H9 (cell line): ENCODE results near the gene KCNK5. TPM values are rescaled to one million over a fixed set of nuclear protein-coding genes. Genes with fewer than 3 reads are reported as not detected.

Experiments used
- DNase-seq: peaks from one replicate; pipeline ENCODE4 v3.0.0-alpha.2; 2017
- H2AFZ ChIP-seq: one replicate; pipeline ENCODE4 v1.6.1; 2013; ENCODE audit warnings: mild to moderate bottlenecking, low read length, control low read depth, moderate library complexity
- H2AK5ac ChIP-seq: 2 replicates; pipeline ENCODE4 v1.6.1; 2013; ENCODE audit warnings: low read length, control low read depth, mixed read lengths; ENCODE audit not compliant: insufficient read length
- H2BK120ac ChIP-seq: one replicate; pipeline ENCODE4 v1.6.1; 2013; ENCODE audit warnings: low read depth, mild to moderate bottlenecking, low read length, control low read depth, inconsistent platforms; ENCODE audit not compliant: poor library complexity, severe bottlenecking
- H2BK12ac ChIP-seq: 2 replicates; pipeline ENCODE4 v1.6.1; 2013; ENCODE audit warnings: low read length, control low read depth, mixed read lengths, low read depth; ENCODE audit not compliant: insufficient read length
- H2BK15ac ChIP-seq: 2 replicates; pipeline ENCODE4 v1.6.1; 2013; ENCODE audit warnings: low read depth, low read length, control low read depth
- H2BK20ac ChIP-seq: one replicate; pipeline ENCODE4 v1.6.1; 2013; ENCODE audit warnings: low read depth, mild to moderate bottlenecking, low read length, control low read depth, inconsistent platforms; ENCODE audit not compliant: poor library complexity, severe bottlenecking
- H2BK5ac ChIP-seq: 2 replicates; pipeline ENCODE4 v1.6.1; 2013; ENCODE audit warnings: low read length, control low read depth, mixed read lengths; ENCODE audit not compliant: insufficient read length
- H3K14ac ChIP-seq: 2 replicates; pipeline ENCODE4 v1.6.1; 2013; ENCODE audit warnings: low read length, control low read depth; ENCODE audit not compliant: insufficient read depth
- H3K18ac ChIP-seq: 2 replicates; pipeline ENCODE4 v1.6.1; 2013; ENCODE audit warnings: low read depth, mild to moderate bottlenecking, mixed read lengths, low read length, control low read depth; ENCODE audit not compliant: insufficient read length
- H3K23ac ChIP-seq: 2 replicates; pipeline ENCODE4 v1.6.1; 2013; ENCODE audit warnings: low read length, control low read depth, mixed read lengths, low read depth; ENCODE audit not compliant: insufficient read length
- H3K23me2 ChIP-seq: 2 replicates; pipeline ENCODE4 v1.6.1; 2013; ENCODE audit warnings: low read depth, mild to moderate bottlenecking, mixed read lengths, low read length, control low read depth; ENCODE audit not compliant: insufficient read length, poor library complexity, severe bottlenecking
- H3K27ac ChIP-seq: 2 replicates; pipeline ENCODE4 v1.5.1; 2013; ENCODE audit warnings: low read length, control low read depth, mixed read lengths, low read depth; ENCODE audit not compliant: insufficient read length
- H3K27me3 ChIP-seq: 2 replicates; pipeline ENCODE4 v1.6.1; 2013; ENCODE audit warnings: low read length, control low read depth, inconsistent platforms; ENCODE audit not compliant: insufficient read depth
- H3K4ac ChIP-seq: 2 replicates; pipeline ENCODE4 v1.6.1; 2013; ENCODE audit warnings: low read depth, mild to moderate bottlenecking, control low read depth, inconsistent platforms, low read length, moderate library complexity
- H3K4me1 ChIP-seq: 2 replicates; pipeline ENCODE4 v1.6.1; 2013; ENCODE audit warnings: low read length, control low read depth, inconsistent platforms; ENCODE audit not compliant: insufficient read depth
- H3K4me2 ChIP-seq: 2 replicates; pipeline ENCODE4 v1.6.1; 2013; ENCODE audit warnings: low read length, control low read depth, mixed read lengths; ENCODE audit not compliant: insufficient read length, insufficient read depth
- H3K56ac ChIP-seq: 2 replicates; pipeline ENCODE4 v1.6.1; 2013; ENCODE audit warnings: low read depth, mild to moderate bottlenecking, mixed read lengths, low read length, control low read depth; ENCODE audit not compliant: insufficient read length
- H3K79me1 ChIP-seq: 2 replicates; pipeline ENCODE4 v1.6.1; 2013; ENCODE audit warnings: low read depth, mild to moderate bottlenecking, moderate library complexity, low read length, control low read depth, inconsistent platforms; ENCODE audit not compliant: insufficient read depth, poor library complexity, severe bottlenecking
- H3K79me2 ChIP-seq: 2 replicates; pipeline ENCODE4 v1.6.1; 2013; ENCODE audit warnings: low read length, control low read depth, inconsistent platforms; ENCODE audit not compliant: insufficient read depth
- H3K9ac ChIP-seq: 2 replicates; pipeline ENCODE4 v1.6.1; 2013; ENCODE audit warnings: low read length, control low read depth, mixed read lengths; ENCODE audit not compliant: insufficient read length; ENCODE audit errors: extremely low read depth
- H3K9me3 ChIP-seq: one replicate; pipeline ENCODE4 v1.6.1; 2013; ENCODE audit warnings: low read depth, low read length, inconsistent platforms; ENCODE audit not compliant: control insufficient read depth
- H3T11ph ChIP-seq: one replicate; pipeline ENCODE4 v1.6.1; 2013; ENCODE audit warnings: mild to moderate bottlenecking, low read length, control low read depth, inconsistent platforms
- H4K20me1 ChIP-seq: one replicate; pipeline ENCODE4 v1.6.1; 2013; ENCODE audit not compliant: control insufficient read depth, insufficient read length, insufficient read depth
- H4K5ac ChIP-seq: 2 replicates; pipeline ENCODE4 v1.6.1; 2013; ENCODE audit warnings: low read depth, mild to moderate bottlenecking, mixed read lengths, low read length, control low read depth; ENCODE audit not compliant: insufficient read length
- H4K8ac ChIP-seq: replicated peaks from 2 replicates; pipeline ENCODE4 v1.6.1; 2013; ENCODE audit warnings: low read length, control low read depth, mixed read lengths, low read depth; ENCODE audit not compliant: insufficient read length
- H4K91ac ChIP-seq: 2 replicates; pipeline ENCODE4 v1.6.1; 2013; ENCODE audit warnings: low read depth, mild to moderate bottlenecking, moderate library complexity, mixed read lengths, low read length, control low read depth; ENCODE audit not compliant: insufficient read length
- H3K27ac Mint-ChIP-seq, 3 experiments: 2 replicates in 2 of 3; 3 replicates in 1 of 3; pipeline ENCODE4 v1.8.0; 2020 to 2021; ENCODE audit warnings: mixed read lengths in 3 of 3, mild to moderate bottlenecking in 1 of 3, moderate library complexity in 1 of 3
- H3K27me3 Mint-ChIP-seq: 2 replicates; pipeline ENCODE4 v1.8.0; 2021; ENCODE audit warnings: low read depth, mild to moderate bottlenecking, moderate library complexity, mixed read lengths
- H3K36me3 Mint-ChIP-seq, 3 experiments: 2 replicates in 2 of 3; 3 replicates in 1 of 3; pipeline ENCODE4 v1.8.0; 2020 to 2021; ENCODE audit warnings: low read depth in 3 of 3, mixed read lengths in 3 of 3; ENCODE audit not compliant: insufficient read depth in 1 of 3
- H3K4me1 Mint-ChIP-seq, 2 experiments: 2 replicates each; pipeline ENCODE4 v1.8.0; 2020; ENCODE audit warnings: mixed read lengths in 2 of 2
- H3K4me3 Mint-ChIP-seq, 2 experiments: 2 replicates in 1 of 2; 3 replicates in 1 of 2; pipeline ENCODE4 v1.8.0; 2020 to 2021; ENCODE audit warnings: mild to moderate bottlenecking in 2 of 2, mixed read lengths in 2 of 2, moderate library complexity in 1 of 2
- H3K9me3 Mint-ChIP-seq, 2 experiments: 2 replicates in 1 of 2; 3 replicates in 1 of 2; pipeline ENCODE4 v1.8.0; 2020; ENCODE audit warnings: mild to moderate bottlenecking in 2 of 2, mixed read lengths in 2 of 2, moderate library complexity in 1 of 2
- WGBS: extraction: QIAGEN DNeasy Blood & Tissue Kit; methylation state at CpG from one replicate; pipeline ENCODE4 v1.1.7; 2013; ENCODE audit warnings: missing lambda C conversion rate, low lambda C conversion rate, mixed read lengths; ENCODE audit not compliant: insufficient read length; ENCODE audit errors: extremely low coverage; 5-methylcytosine and 5-hydroxymethylcytosine counted together
- total RNA-seq: library from RNA; stranded (reverse); gene quantifications from 2 replicates; pipeline ENCODE4 v1.2.1, GENCODE V29; 2021
- TF ChIP-seq, protein P1 (sequence below): fragments of 200-600 bp; sonication (generic); conservative IDR thresholded peaks from 3 replicates; pipeline ENCODE4 v1.8.0; 2021; ENCODE audit warnings: antibody characterized with exemption, mild to moderate bottlenecking

Gene KCNK5
- total RNA-seq, 1 experiment from 2014 or later: 30.0 TPM

GRCh38 chr6:39153766-39154397 lies 75.4 kb downstream of the KCNK5 start:
- no peak overlapping the region for H2BK5ac ChIP-seq
- H3K27me3 Mint-ChIP-seq: peaks cover 9% of the 10 kb centered on the region
- H2BK20ac ChIP-seq: no peak overlapping the region
- H2BK12ac ChIP-seq: no peak overlapping the region
- H3K4me3 Mint-ChIP-seq: no peak overlapping the region
- H3K18ac ChIP-seq: no peak overlapping the region
- no peaks in the 10 kb centered on the region for H3K4me1 ChIP-seq
- H4K8ac ChIP-seq: no peak overlapping the region
- H3K27ac ChIP-seq: no peak overlapping the region
- H3T11ph ChIP-seq: no peak overlapping the region
- H3K36me3 Mint-ChIP-seq: peaks cover 2% of the 10 kb centered on the region in 3 experiments; a peak in 4 of 7 replicates
- no peak overlapping the region for H3K9ac ChIP-seq
- H2AK5ac ChIP-seq: no peak overlapping the region
- H3K56ac ChIP-seq: no peak overlapping the region
- H3K4ac ChIP-seq: no peak overlapping the region
- H4K91ac ChIP-seq: no peak overlapping the region
- no peak overlapping the region for H3K27ac Mint-ChIP-seq
- H2AFZ ChIP-seq: no peak overlapping the region
- no peak overlapping the region for H2BK15ac ChIP-seq
- TF ChIP-seq, protein P1, sequence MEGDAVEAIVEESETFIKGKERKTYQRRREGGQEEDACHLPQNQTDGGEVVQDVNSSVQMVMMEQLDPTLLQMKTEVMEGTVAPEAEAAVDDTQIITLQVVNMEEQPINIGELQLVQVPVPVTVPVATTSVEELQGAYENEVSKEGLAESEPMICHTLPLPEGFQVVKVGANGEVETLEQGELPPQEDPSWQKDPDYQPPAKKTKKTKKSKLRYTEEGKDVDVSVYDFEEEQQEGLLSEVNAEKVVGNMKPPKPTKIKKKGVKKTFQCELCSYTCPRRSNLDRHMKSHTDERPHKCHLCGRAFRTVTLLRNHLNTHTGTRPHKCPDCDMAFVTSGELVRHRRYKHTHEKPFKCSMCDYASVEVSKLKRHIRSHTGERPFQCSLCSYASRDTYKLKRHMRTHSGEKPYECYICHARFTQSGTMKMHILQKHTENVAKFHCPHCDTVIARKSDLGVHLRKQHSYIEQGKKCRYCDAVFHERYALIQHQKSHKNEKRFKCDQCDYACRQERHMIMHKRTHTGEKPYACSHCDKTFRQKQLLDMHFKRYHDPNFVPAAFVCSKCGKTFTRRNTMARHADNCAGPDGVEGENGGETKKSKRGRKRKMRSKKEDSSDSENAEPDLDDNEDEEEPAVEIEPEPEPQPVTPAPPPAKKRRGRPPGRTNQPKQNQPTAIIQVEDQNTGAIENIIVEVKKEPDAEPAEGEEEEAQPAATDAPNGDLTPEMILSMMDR: no peak
- H3K4me1 Mint-ChIP-seq: peaks cover 6% of the 10 kb centered on the region in 2 experiments; a peak in 3 of 4 replicates
- H3K9me3 ChIP-seq: no peaks in the 10 kb centered on the region
- H3K79me1 ChIP-seq: no peaks in the 10 kb centered on the region
- no CpG with 5 or more reads among the region's 6 CpGs for WGBS
- H4K5ac ChIP-seq: no peak overlapping the region
- H4K20me1 ChIP-seq: no peaks in the 10 kb centered on the region
- no peak overlapping the region for H3K14ac ChIP-seq
- H3K79me2 ChIP-seq: no peaks in the 10 kb centered on the region
- no peak overlapping the region for H3K4me2 ChIP-seq
- H3K23me2 ChIP-seq: no peaks in the 10 kb centered on the region
- DNase-seq: no peak
- H3K27me3 ChIP-seq: no peaks in the 10 kb centered on the region
- H2BK120ac ChIP-seq: no peak overlapping the region
- H3K23ac ChIP-seq: no peak overlapping the region
- H3K9me3 Mint-ChIP-seq: peaks cover 3 to 4% of the 10 kb centered on the region in 2 experiments; a peak in 3 of 5 replicates
